GM06990 (cell line): Measurements from ENCODE around the gene PRR12.
A peak's percentile ranks its signal among the peaks of the same experiment; 100 is the strongest.

Experiments used
- DNase-seq: peaks from one replicate; pipeline ENCODE4 v3.0.0-alpha.2; 2011; ENCODE audit not compliant: insufficient read length; ENCODE audit errors: extremely low read depth
- H3K27me3 ChIP-seq: replicated peaks from 2 replicates; pipeline ENCODE4 v1.6.0; 2011; ENCODE audit warnings: low read length; ENCODE audit not compliant: control insufficient read depth, insufficient read depth
- H3K36me3 ChIP-seq: 2 replicates; pipeline ENCODE4 v1.5.1; 2011; ENCODE audit warnings: low read length; ENCODE audit not compliant: control insufficient read depth, insufficient read depth
- H3K4me3 ChIP-seq: replicated peaks from 2 replicates; pipeline ENCODE4 v1.5.1; 2011; ENCODE audit warnings: low read depth, mild to moderate bottlenecking, control low read depth, low read length
- CTCF ChIP-seq: IDR thresholded peaks from 2 replicates; pipeline ENCODE4 v1.5.1; 2011; ENCODE audit warnings: low read length, control low read depth, mild to moderate bottlenecking, inconsistent platforms; ENCODE audit not compliant: insufficient read depth, poor library complexity, severe bottlenecking

Gene PRR12

GRCh38 chr19:49574206-49574755 is 16.7 kb upstream of the PRR12 start:
- no peak for TF ChIP-seq CTCF
- Histone ChIP-seq H3K4me3 (no peak overlapping the region), H3K27me3 (no peaks in the 10 kb centered on the region), H3K36me3 (no peaks in the 10 kb centered on the region; the same call in none of the 2 replicates)
- no peak for DNase-seq

- TF ChIP-seq CTCF: no peak
- peak overlapping the region; percentile 68 for H3K4me3 ChIP-seq
- H3K27me3 ChIP-seq: no peaks in the 10 kb centered on the region
- no peak for DNase-seq
- no peaks in the 10 kb centered on the region; the same call in none of the 2 replicates for H3K36me3 ChIP-seq
Measured at GRCh38 chr19:49579193-49579592, 11.8 kb upstream of the PRR12 start.

- DNase-seq: no peak
- Histone ChIP-seq H3K4me3 (peak overlapping the region; percentile 68), H3K36me3 (no peaks in the 10 kb centered on the region; the same call in 1 of the 2 replicates), H3K27me3 (no peaks in the 10 kb centered on the region)
- TF ChIP-seq CTCF: no peak
Measured at GRCh38 chr19:49579947-49580263, 11.1 kb upstream of the PRR12 start.

GRCh38 chr19:49580264-49581006 is 10.5 kb upstream of the PRR12 start, which contains the start of gene NOSIP:
NOSIP (minus strand) TSS chr19:49580556; CDS start chr19:49560691, 19,865 bp downstream.
- TF ChIP-seq CTCF: no peak
- peak; percentile 91 for DNase-seq
- Histone ChIP-seq H3K27me3 (no peaks in the 10 kb centered on the region), H3K36me3 (no peaks in the 10 kb centered on the region; the same call in 1 of the 2 replicates), H3K4me3 (peak within 1 kb of the TSS; percentile 68)

GRCh38 chr19:49581007-49581508 is 9.9 kb upstream of the PRR12 start, which contains the start of gene PRRG2:
PRRG2 (plus strand) TSS chr19:49581316; CDS start chr19:49583220, 1,904 bp downstream.
- Histone ChIP-seq H3K27me3 (no peaks in the 10 kb centered on the region), H3K36me3 (no peaks in the 10 kb centered on the region; the same call in 1 of the 2 replicates), H3K4me3 (peak within 1 kb of the TSS; percentile 68)
- no peak for TF ChIP-seq CTCF
- no peak for DNase-seq
